ENCODE data around the gene ACBD7.

- TF ChIP-seq POLR2AphosphoS5 (IDR thresholded peaks at IDR 0.05): no peak
- TF ChIP-seq, protein P1, sequence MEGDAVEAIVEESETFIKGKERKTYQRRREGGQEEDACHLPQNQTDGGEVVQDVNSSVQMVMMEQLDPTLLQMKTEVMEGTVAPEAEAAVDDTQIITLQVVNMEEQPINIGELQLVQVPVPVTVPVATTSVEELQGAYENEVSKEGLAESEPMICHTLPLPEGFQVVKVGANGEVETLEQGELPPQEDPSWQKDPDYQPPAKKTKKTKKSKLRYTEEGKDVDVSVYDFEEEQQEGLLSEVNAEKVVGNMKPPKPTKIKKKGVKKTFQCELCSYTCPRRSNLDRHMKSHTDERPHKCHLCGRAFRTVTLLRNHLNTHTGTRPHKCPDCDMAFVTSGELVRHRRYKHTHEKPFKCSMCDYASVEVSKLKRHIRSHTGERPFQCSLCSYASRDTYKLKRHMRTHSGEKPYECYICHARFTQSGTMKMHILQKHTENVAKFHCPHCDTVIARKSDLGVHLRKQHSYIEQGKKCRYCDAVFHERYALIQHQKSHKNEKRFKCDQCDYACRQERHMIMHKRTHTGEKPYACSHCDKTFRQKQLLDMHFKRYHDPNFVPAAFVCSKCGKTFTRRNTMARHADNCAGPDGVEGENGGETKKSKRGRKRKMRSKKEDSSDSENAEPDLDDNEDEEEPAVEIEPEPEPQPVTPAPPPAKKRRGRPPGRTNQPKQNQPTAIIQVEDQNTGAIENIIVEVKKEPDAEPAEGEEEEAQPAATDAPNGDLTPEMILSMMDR (IDR thresholded peaks at IDR 0.05): no peak
These were observed 48.4 kb upstream of the ACBD7 start for GRCh38 chr10:15137036-15137359.

Data from stomach (tissue), 4 donors.